Measurements from ENCODE around the gene NXPH2. TPM values are rescaled to one million over a fixed set of nuclear protein-coding genes. Genes with fewer than 3 reads are reported as not detected.
"Not testable (repeated sequence)": the region's sequence is repeated elsewhere in the genome, so short reads cannot be mapped to it uniquely, and the experiment has no call there.

NXPH2 gene
- total RNA-seq, 1 donor from 2014 or later, result not detected

GRCh38 chr2:138760676-138761075, 19.5 kb downstream of the NXPH2 start:
- no peak for DNase-seq (ENCODE audit: extremely low read depth, low read depth, low spot score)

- no peak for DNase-seq (ENCODE audit: extremely low read depth, low read depth, low spot score)
Measured at GRCh38 chr2:138757384-138757783, 22.8 kb downstream of the NXPH2 start.

- no peak for DNase-seq (ENCODE audit: extremely low read depth, low read depth, low spot score)
Measured at GRCh38 chr2:138752197-138752956, 27.8 kb downstream of the NXPH2 start.

- DNase-seq (ENCODE audit: extremely low read depth, low read depth, low spot score), result no peak
Measured at GRCh38 chr2:138744713-138745112, 35.5 kb downstream of the NXPH2 start.

GRCh38 chr2:138742441-138743057, 37.6 kb downstream of the NXPH2 start:
- no peak for DNase-seq (ENCODE audit: extremely low read depth, low read depth, low spot score)

GRCh38 chr2:138741851-138742250, 38.3 kb downstream of the NXPH2 start:
- DNase-seq (ENCODE audit: extremely low read depth, low read depth, low spot score), result no peak

- not testable (repeated sequence) for DNase-seq (ENCODE audit: extremely low read depth, low read depth, low spot score)
Measured at GRCh38 chr2:138737009-138737554, 43.1 kb downstream of the NXPH2 start.

- no peak for DNase-seq (ENCODE audit: extremely low read depth, low read depth, low spot score)
Measured at GRCh38 chr2:138732651-138733050, 47.5 kb downstream of the NXPH2 start.

- no peak for DNase-seq (ENCODE audit: extremely low read depth, low read depth, low spot score)
Measured at GRCh38 chr2:138730497-138731030, 49.6 kb downstream of the NXPH2 start.

GRCh38 chr2:138727956-138728355, 52.2 kb downstream of the NXPH2 start:
- DNase-seq (ENCODE audit: extremely low read depth, low read depth, low spot score), result no peak

GRCh38 chr2:138726681-138727080, 53.5 kb downstream of the NXPH2 start:
- DNase-seq (ENCODE audit: extremely low read depth, low read depth, low spot score), result no peak

- no peak for DNase-seq (ENCODE audit: extremely low read depth, low read depth, low spot score)
Measured at GRCh38 chr2:138724729-138725459, 55.3 kb downstream of the NXPH2 start.

- DNase-seq (ENCODE audit: extremely low read depth, low read depth, low spot score), result no peak
Measured at GRCh38 chr2:138724327-138724726, 55.9 kb downstream of the NXPH2 start.

- DNase-seq (ENCODE audit: extremely low read depth, low read depth, low spot score), result no peak
Measured at GRCh38 chr2:138723196-138723987, 56.8 kb downstream of the NXPH2 start.

GRCh38 chr2:138722316-138722715, 57.9 kb downstream of the NXPH2 start:
- DNase-seq (ENCODE audit: extremely low read depth, low read depth, low spot score), result no peak

GRCh38 chr2:138720035-138720838, 60.0 kb downstream of the NXPH2 start:
- no peak for DNase-seq (ENCODE audit: extremely low read depth, low read depth, low spot score)

GRCh38 chr2:138718405-138718804, 61.8 kb downstream of the NXPH2 start:
- DNase-seq (ENCODE audit: extremely low read depth, low read depth, low spot score), result no peak

- no peak for DNase-seq (ENCODE audit: extremely low read depth, low read depth, low spot score)
Measured at GRCh38 chr2:138716183-138716582, 64.0 kb downstream of the NXPH2 start.

GRCh38 chr2:138713504-138713903, 66.7 kb downstream of the NXPH2 start:
- DNase-seq (ENCODE audit: extremely low read depth, low read depth, low spot score), result no peak
